Peyer's patch (tissue), 4 donors: ENCODE results near the gene OTOP3.

Experiments used
- CTCF ChIP-seq, 6 experiments: fragments of 450-650 bp in 4 of 6; fragments of 200-600 bp in 2 of 6; sonication (generic) in 1 of 6; IDR thresholded peaks; one replicate each; pipeline ENCODE4 v1.5.1; 2017 to 2019; ENCODE audit warnings: antibody characterized with exemption in 6 of 6, mild to moderate bottlenecking in 3 of 6, moderate library complexity in 1 of 6
- POLR2A ChIP-seq, 2 donors: fragments of 450-650 bp; IDR thresholded peaks; one replicate each; pipeline ENCODE4 v1.5.1; 2017; ENCODE audit warnings: antibody characterized with exemption in 2 of 2, mild to moderate bottlenecking in 2 of 2, moderate library complexity in 2 of 2

GRCh38 chr17:74951065-74951464 lies 15.4 kb downstream of the OTOP3 start:
- TF ChIP-seq CTCF (IDR thresholded peaks at IDR 0.05): no peak
- TF ChIP-seq POLR2A (IDR thresholded peaks at IDR 0.05): no peak
